ENCODE results near the gene ZNF30.
A peak's percentile ranks its signal among the peaks of the same experiment; 100 is the strongest.

ZNF30 gene

GRCh38 chr19:34925278-34925855 is 1.3 kb upstream of the ZNF30 start:
- DNase-seq (ENCODE audit: low read depth), result no peak
- H3K9ac ChIP-seq (ENCODE audit: low read length), result no peak overlapping the region
- H3K27me3 ChIP-seq (replicated peaks; ENCODE audit: control insufficient read depth, insufficient read depth, low read length), result no peaks in the 10 kb centered on the region
- peaks cover 12% of the 10 kb centered on the region for H3K4me1 ChIP-seq (ENCODE audit: control insufficient read depth, insufficient read depth, low read length)
- peaks cover 4% of the 10 kb centered on the region for H3K36me3 ChIP-seq (ENCODE audit: control insufficient read depth, insufficient read depth, low read length, severe bottlenecking)
- H3K9me3 ChIP-seq (ENCODE audit: control insufficient read depth, low read length), result no peaks in the 10 kb centered on the region
- H3K4me3 ChIP-seq (ENCODE audit: low read length), result no peak overlapping the region

GRCh38 chr19:34926361-34926684 is 380 bp upstream of the ZNF30 start:
- no peak for DNase-seq (ENCODE audit: low read depth)
- Histone ChIP-seq H3K27me3 (replicated peaks; ENCODE audit: control insufficient read depth, insufficient read depth, low read length) (no peaks in the 10 kb centered on the region), H3K36me3 (ENCODE audit: control insufficient read depth, insufficient read depth, low read length, severe bottlenecking) (peaks cover 7% of the 10 kb centered on the region), H3K9ac (ENCODE audit: low read length) (peak overlapping the region; percentile 86), H3K4me1 (ENCODE audit: control insufficient read depth, insufficient read depth, low read length) (peaks cover 12% of the 10 kb centered on the region), H3K9me3 (ENCODE audit: control insufficient read depth, low read length) (no peaks in the 10 kb centered on the region), H3K4me3 (ENCODE audit: low read length) (peak overlapping the region; percentile 89)

- no peak for DNase-seq (ENCODE audit: low read depth)
- H3K9ac ChIP-seq (ENCODE audit: low read length), result no peak overlapping the region
- peaks cover 55% of the 10 kb centered on the region for H3K36me3 ChIP-seq (ENCODE audit: control insufficient read depth, insufficient read depth, low read length, severe bottlenecking)
- H3K9me3 ChIP-seq (ENCODE audit: control insufficient read depth, low read length), result no peaks in the 10 kb centered on the region
- no peaks in the 10 kb centered on the region for H3K27me3 ChIP-seq (replicated peaks; ENCODE audit: control insufficient read depth, insufficient read depth, low read length)
- H3K4me1 ChIP-seq (ENCODE audit: control insufficient read depth, insufficient read depth, low read length), result peaks cover 4% of the 10 kb centered on the region
- H3K4me3 ChIP-seq (ENCODE audit: low read length), result no peak overlapping the region
These were observed 5.8 kb downstream of the ZNF30 start for GRCh38 chr19:34932494-34932893.

- DNase-seq (ENCODE audit: low read depth), result no peak
- Histone ChIP-seq H3K4me3 (ENCODE audit: low read length) (no peak overlapping the region), H3K4me1 (ENCODE audit: control insufficient read depth, insufficient read depth, low read length) (no peaks in the 10 kb centered on the region), H3K27me3 (replicated peaks; ENCODE audit: control insufficient read depth, insufficient read depth, low read length) (no peaks in the 10 kb centered on the region), H3K36me3 (ENCODE audit: control insufficient read depth, insufficient read depth, low read length, severe bottlenecking) (peaks cover 57% of the 10 kb centered on the region), H3K9ac (ENCODE audit: low read length) (no peak overlapping the region), H3K9me3 (ENCODE audit: control insufficient read depth, low read length) (peaks cover 15% of the 10 kb centered on the region)
These were observed 9.5 kb downstream of the ZNF30 start for GRCh38 chr19:34936184-34936583.

- H3K9ac ChIP-seq (ENCODE audit: low read length), result no peak overlapping the region
- H3K27me3 ChIP-seq (replicated peaks; ENCODE audit: control insufficient read depth, insufficient read depth, low read length), result no peaks in the 10 kb centered on the region
- no peaks in the 10 kb centered on the region for H3K4me1 ChIP-seq (ENCODE audit: control insufficient read depth, insufficient read depth, low read length)
- no peak for DNase-seq (ENCODE audit: low read depth)
- H3K36me3 ChIP-seq (ENCODE audit: control insufficient read depth, insufficient read depth, low read length, severe bottlenecking), result peaks cover 58% of the 10 kb centered on the region
- H3K4me3 ChIP-seq (ENCODE audit: low read length), result no peak overlapping the region
- H3K9me3 ChIP-seq (ENCODE audit: control insufficient read depth, low read length), result peaks cover 41% of the 10 kb centered on the region
These were observed 12.2 kb downstream of the ZNF30 start for GRCh38 chr19:34938886-34939285.

- no peak overlapping the region for H3K9ac ChIP-seq (ENCODE audit: low read length)
- peaks cover 89% of the 10 kb centered on the region for H3K9me3 ChIP-seq (ENCODE audit: control insufficient read depth, low read length)
- peak overlapping the region; percentile 70 for H3K4me3 ChIP-seq (ENCODE audit: low read length)
- no peaks in the 10 kb centered on the region for H3K4me1 ChIP-seq (ENCODE audit: control insufficient read depth, insufficient read depth, low read length)
- H3K27me3 ChIP-seq (replicated peaks; ENCODE audit: control insufficient read depth, insufficient read depth, low read length), result no peaks in the 10 kb centered on the region
- H3K36me3 ChIP-seq (ENCODE audit: control insufficient read depth, insufficient read depth, low read length, severe bottlenecking), result peaks cover 48% of the 10 kb centered on the region
- no peak for DNase-seq (ENCODE audit: low read depth)
These were observed 17.3 kb downstream of the ZNF30 start for GRCh38 chr19:34943861-34944573.

- H3K36me3 ChIP-seq (ENCODE audit: control insufficient read depth, insufficient read depth, low read length, severe bottlenecking), result peaks cover 23% of the 10 kb centered on the region
- H3K4me1 ChIP-seq (ENCODE audit: control insufficient read depth, insufficient read depth, low read length), result no peaks in the 10 kb centered on the region
- peak overlapping the region; percentile 18 for H3K4me3 ChIP-seq (ENCODE audit: low read length)
- DNase-seq (ENCODE audit: low read depth), result no peak
- peaks cover 78% of the 10 kb centered on the region for H3K9me3 ChIP-seq (ENCODE audit: control insufficient read depth, low read length)
- H3K9ac ChIP-seq (ENCODE audit: low read length), result no peak overlapping the region
- H3K27me3 ChIP-seq (replicated peaks; ENCODE audit: control insufficient read depth, insufficient read depth, low read length), result no peaks in the 10 kb centered on the region
These were observed 26.4 kb downstream of the ZNF30 start for GRCh38 chr19:34953092-34953491.

- Histone ChIP-seq H3K36me3 (ENCODE audit: control insufficient read depth, insufficient read depth, low read length, severe bottlenecking) (peaks cover 39% of the 10 kb centered on the region), H3K4me3 (ENCODE audit: low read length) (peak overlapping the region; percentile 39), H3K4me1 (ENCODE audit: control insufficient read depth, insufficient read depth, low read length) (peaks cover 8% of the 10 kb centered on the region), H3K9me3 (ENCODE audit: control insufficient read depth, low read length) (peaks cover 64% of the 10 kb centered on the region), H3K9ac (ENCODE audit: low read length) (no peak overlapping the region), H3K27me3 (replicated peaks; ENCODE audit: control insufficient read depth, insufficient read depth, low read length) (no peaks in the 10 kb centered on the region)
- DNase-seq (ENCODE audit: low read depth), result no peak
These were observed 31.4 kb downstream of the ZNF30 start for GRCh38 chr19:34957830-34958751.

GRCh38 chr19:34959021-34959420 is 32.3 kb downstream of the ZNF30 start:
- Histone ChIP-seq H3K27me3 (replicated peaks; ENCODE audit: control insufficient read depth, insufficient read depth, low read length) (no peaks in the 10 kb centered on the region), H3K4me3 (ENCODE audit: low read length) (peak overlapping the region; percentile 39), H3K4me1 (ENCODE audit: control insufficient read depth, insufficient read depth, low read length) (peaks cover 8% of the 10 kb centered on the region), H3K36me3 (ENCODE audit: control insufficient read depth, insufficient read depth, low read length, severe bottlenecking) (peaks cover 39% of the 10 kb centered on the region), H3K9ac (ENCODE audit: low read length) (no peak overlapping the region), H3K9me3 (ENCODE audit: control insufficient read depth, low read length) (peaks cover 55% of the 10 kb centered on the region)
- DNase-seq (ENCODE audit: low read depth), result no peak

GRCh38 chr19:34960103-34960805 is 33.6 kb downstream of the ZNF30 start:
- peak overlapping the region; percentile 5 for H3K4me3 ChIP-seq (ENCODE audit: low read length)
- DNase-seq (ENCODE audit: low read depth), result no peak

More at GRCh38 chr19:34960103-34960805, 33.6 kb downstream of the ZNF30 start:
- H3K36me3 ChIP-seq (ENCODE audit: control insufficient read depth, insufficient read depth, low read length, severe bottlenecking), result peaks cover 39% of the 10 kb centered on the region
- peaks cover 8% of the 10 kb centered on the region for H3K4me1 ChIP-seq (ENCODE audit: control insufficient read depth, insufficient read depth, low read length)
- peaks cover 50% of the 10 kb centered on the region for H3K9me3 ChIP-seq (ENCODE audit: control insufficient read depth, low read length)
- H3K9ac ChIP-seq (ENCODE audit: low read length), result no peak overlapping the region
- H3K27me3 ChIP-seq (replicated peaks; ENCODE audit: control insufficient read depth, insufficient read depth, low read length), result no peaks in the 10 kb centered on the region

Data from adipocyte (in vitro differentiated cells).